DMS79 treated with DMSO at 0.1 percent for 48 hours (cell line): Measurements from ENCODE around the gene AP3S2.
"Not testable (repeated sequence)": the region's sequence is repeated elsewhere in the genome, so short reads cannot be mapped to it uniquely, and the experiment has no call there.

Experiments used
- DNase-seq: peaks from one replicate; lab custom pipeline; 2025; lab: John Stamatoyannopoulos, UW

The AP3S2 gene

GRCh38 chr15:89799918-89800498, 93.8 kb downstream of the AP3S2 start:
- no peak for DNase-seq

GRCh38 chr15:89799011-89799911, 94.5 kb downstream of the AP3S2 start:
- no peak for DNase-seq

GRCh38 chr15:89797678-89798201, 96.1 kb downstream of the AP3S2 start:
- no peak for DNase-seq

GRCh38 chr15:89795996-89796395, 97.8 kb downstream of the AP3S2 start:
- no peak for DNase-seq

GRCh38 chr15:89794627-89795241, 99.1 kb downstream of the AP3S2 start:
- peak; percentile 14 for DNase-seq

- DNase-seq: no peak
Measured at GRCh38 chr15:89792106-89792805, 101.5 kb downstream of the AP3S2 start.

GRCh38 chr15:89790661-89791060, 103.1 kb downstream of the AP3S2 start:
- no peak for DNase-seq

GRCh38 chr15:89790206-89790605, 103.6 kb downstream of the AP3S2 start:
- DNase-seq: no peak

GRCh38 chr15:89788585-89788984, 105.2 kb downstream of the AP3S2 start:
- not testable (repeated sequence) for DNase-seq

GRCh38 chr15:89787944-89788343, 105.8 kb downstream of the AP3S2 start:
- DNase-seq: no peak

GRCh38 chr15:89785774-89786140, 108.0 kb downstream of the AP3S2 start:
- no peak for DNase-seq

GRCh38 chr15:89785064-89785773, 108.6 kb downstream of the AP3S2 start:
- no peak for DNase-seq

GRCh38 chr15:89784686-89784960, 109.2 kb downstream of the AP3S2 start:
- no peak for DNase-seq

GRCh38 chr15:89783861-89784685, 109.7 kb downstream of the AP3S2 start:
- DNase-seq: no peak

- DNase-seq: no peak
Measured at GRCh38 chr15:89783111-89783860, 110.5 kb downstream of the AP3S2 start.

GRCh38 chr15:89782619-89782950, 111.2 kb downstream of the AP3S2 start:
- not testable (repeated sequence) for DNase-seq

- no peak for DNase-seq
Measured at GRCh38 chr15:89781891-89782618, 111.7 kb downstream of the AP3S2 start.

GRCh38 chr15:89781055-89781454, 112.7 kb downstream of the AP3S2 start:
- no peak for DNase-seq

GRCh38 chr15:89780601-89781000, 113.2 kb downstream of the AP3S2 start:
- no peak for DNase-seq
